Astrocyte of the cerebellum (primary cell): ENCODE data around the gene FOS.

Source experiments
- DNase-seq: peaks from one replicate; pipeline ENCODE4 v3.0.0-alpha.2; 2011; ENCODE audit warnings: low read depth
- H3K4me3 ChIP-seq: 2 replicates; pipeline ENCODE4 v1.5.1; 2011; ENCODE audit warnings: mild to moderate bottlenecking, low read depth, low read length, moderate library complexity
- CTCF ChIP-seq: IDR thresholded peaks from 2 replicates; pipeline ENCODE4 v1.5.1; 2012; ENCODE audit warnings: low read length, low read depth, moderate library complexity, mild to moderate bottlenecking; ENCODE audit errors: missing control alignments
- in situ Hi-C: cut with HindIII; loops from 2 replicates; pipeline ENCODE4 v1.10.0; 2017; ENCODE audit warnings: low sequenced_read_pairs

The FOS gene

DNA sequence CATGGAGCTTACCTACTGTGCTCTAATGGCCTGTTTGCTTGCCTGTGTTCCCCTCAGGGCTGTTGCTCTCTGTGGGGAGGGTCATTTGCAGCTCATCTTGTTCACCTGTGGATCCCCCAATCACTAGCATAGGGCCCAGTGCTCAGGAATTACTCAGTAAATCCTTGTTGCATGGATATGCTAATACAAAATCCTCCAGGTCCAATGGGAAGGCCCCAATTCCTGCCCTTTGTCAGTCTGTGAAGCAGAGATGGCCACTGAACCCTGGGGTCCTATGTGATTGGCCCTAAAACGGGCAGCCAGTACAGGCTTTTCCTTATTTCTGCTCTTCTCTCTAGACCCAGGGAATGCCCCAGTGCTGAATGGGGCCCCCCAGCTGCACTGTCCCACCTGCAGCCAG lies 44.1 kb downstream of the FOS start:
- no peak overlapping the region for H3K4me3 ChIP-seq
- TF ChIP-seq CTCF = no peak
- in situ Hi-C loops = loop anchor here (25.0 kb wide), 1 partner anchor 165 kb away; no protein-coding TSS in a partner anchor
- DNase-seq = no peak

DNA sequence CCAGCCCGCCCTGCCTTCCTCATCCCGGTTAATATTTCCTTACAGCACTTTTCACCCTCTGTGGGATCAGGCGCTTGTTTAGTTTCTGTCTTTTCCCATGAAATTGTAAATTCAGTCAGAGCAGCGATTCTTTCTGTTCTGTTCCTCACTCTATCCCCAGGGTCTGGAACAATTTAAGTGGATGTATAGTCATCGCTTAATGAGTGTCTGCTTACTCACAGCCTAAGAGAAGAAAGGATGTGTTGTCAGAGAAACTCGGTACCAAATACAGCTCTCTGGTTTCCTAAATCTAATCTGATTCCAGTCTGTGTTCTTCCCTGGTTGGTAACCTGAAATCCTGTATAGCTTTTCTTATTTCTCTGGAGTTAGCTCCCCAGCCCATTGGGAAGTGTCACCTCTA lies 44.9 kb downstream of the FOS start:
- no peak for TF ChIP-seq CTCF
- no peak overlapping the region for H3K4me3 ChIP-seq
- DNase-seq = no peak
- in situ Hi-C loops = loop anchor here (25.0 kb wide), 1 partner anchor 164 kb away; no protein-coding TSS in a partner anchor

DNA sequence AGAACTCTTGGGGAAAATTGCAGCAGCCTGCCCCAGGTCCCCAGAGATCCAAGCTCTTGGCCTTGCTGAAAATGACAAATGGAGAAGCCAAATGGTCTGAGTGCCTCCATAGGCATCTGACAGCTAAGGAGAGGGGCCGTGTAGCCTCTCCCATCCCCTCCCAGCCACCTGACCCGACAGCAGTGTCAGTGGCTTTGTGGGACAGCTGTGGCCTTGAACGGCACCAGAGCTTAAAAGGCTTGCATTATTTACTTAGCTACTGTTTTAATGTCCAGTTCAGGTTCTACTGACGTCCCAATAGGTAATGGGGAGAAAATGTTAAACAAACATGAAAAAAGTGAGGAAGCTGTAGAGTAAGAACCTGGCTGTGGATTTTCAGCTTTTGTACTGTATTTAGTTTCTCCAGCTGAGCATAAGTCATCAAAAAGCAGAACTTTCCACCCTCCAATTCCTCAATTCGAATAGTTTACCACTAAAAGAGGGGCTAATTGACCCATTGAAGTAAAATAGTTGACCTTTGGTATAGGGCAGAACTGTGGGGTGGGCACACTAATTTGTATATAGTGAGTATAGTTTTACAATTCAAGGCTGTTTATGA lies 50.0 kb downstream of the FOS start:
- DNase-seq = no peak
- in situ Hi-C loops = no loop called here
- TF ChIP-seq CTCF = no peak
- no peak overlapping the region for H3K4me3 ChIP-seq

DNA sequence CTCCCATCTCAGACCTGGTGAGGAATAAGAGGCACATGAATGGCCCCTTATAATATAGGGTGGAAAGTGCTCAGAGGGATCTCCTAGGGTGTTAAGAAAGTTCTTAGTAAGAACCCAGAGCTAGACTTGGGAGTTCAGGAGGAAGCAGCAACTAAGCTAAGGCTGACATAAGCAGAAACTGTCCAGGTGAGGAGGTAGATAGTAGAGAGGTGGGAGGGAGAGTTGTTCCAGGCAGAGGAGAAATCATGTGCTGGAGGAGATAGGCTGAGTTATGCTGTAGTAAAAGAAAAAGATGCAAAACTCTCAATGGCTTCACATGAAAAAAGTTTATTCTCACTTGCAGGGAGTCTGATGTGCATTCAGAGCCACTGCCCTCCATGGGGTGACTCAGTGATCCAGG lies 50.7 kb downstream of the FOS start:
- in situ Hi-C loops = no loop called here
- no peak overlapping the region for H3K4me3 ChIP-seq
- TF ChIP-seq CTCF = no peak
- no peak for DNase-seq

DNA sequence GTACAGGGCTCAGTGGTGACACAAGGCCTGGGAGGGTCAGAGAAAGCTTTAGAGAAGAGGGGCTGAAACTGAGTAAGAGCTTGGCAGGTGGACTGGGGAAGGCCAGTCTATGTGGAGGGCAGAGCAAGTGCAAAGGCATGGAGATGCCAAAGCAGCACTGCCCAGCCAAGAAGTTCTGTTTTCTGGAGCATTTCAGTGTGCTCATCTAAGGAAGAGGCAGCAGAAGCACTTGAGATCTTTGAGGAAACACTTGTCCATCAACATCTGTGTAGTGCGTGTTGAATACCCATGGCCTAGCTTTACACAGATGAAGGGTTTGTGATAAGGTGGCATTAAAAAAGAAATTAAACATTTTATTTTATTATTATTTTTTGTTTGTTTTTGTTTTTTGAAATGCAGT lies 52.8 kb downstream of the FOS start:
- TF ChIP-seq CTCF = no peak
- H3K4me3 ChIP-seq = no peak overlapping the region
- in situ Hi-C loops = no loop called here
- no peak for DNase-seq
